Measurements from ENCODE around the gene DDX19B.
"Not testable (repeated sequence)": the region's sequence is repeated elsewhere in the genome, so short reads cannot be mapped to it uniquely, and the experiment has no call there.

The DDX19B gene

DNA sequence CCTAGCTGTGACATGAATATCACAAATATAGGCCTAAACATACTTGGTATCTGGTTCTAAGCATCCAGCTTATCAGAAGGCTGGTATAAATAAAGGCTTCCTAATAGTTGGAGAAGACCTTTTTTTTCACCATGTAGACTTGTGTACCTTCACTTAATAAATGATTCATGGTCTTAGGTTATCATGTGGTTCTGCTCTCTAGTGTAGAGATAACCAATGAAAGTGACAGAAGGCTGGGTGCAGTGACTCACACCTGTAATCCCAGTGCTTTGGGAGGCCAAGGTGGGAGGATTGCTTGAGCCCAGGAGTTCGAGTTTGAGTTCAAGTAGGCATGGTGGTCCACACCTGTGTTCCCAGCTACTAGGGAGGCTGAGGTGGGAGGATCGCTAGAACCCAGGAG lies 50.8 kb downstream of the DDX19B start:
- DNase-seq (ENCODE audit: low read depth) = no peak

DNA sequence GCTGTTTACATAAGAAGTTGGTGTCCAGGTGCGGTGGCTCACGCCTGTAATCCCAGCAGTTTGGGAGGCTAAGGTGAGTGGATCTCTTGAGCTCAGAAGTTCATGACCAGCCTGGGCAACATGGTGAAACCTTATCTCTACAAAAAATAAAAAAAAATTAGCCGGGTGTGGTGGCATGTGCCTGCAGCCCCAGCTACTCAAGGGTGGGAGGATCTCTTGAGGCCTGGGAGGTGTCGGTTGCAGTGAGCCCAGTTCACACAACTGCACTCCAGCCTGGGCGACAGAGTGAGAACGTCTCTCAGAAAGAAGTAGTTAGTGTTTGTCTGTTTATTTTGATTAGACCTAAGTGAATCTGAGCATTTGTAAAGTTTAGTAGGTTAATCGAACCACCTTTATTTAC lies 60.6 kb downstream of the DDX19B start:
- DNase-seq (ENCODE audit: low read depth) = no peak

GRCh38 chr16:70364399-70364798 lies 65.4 kb downstream of the DDX19B start:
- DNase-seq (ENCODE audit: low read depth) = no peak

DNA sequence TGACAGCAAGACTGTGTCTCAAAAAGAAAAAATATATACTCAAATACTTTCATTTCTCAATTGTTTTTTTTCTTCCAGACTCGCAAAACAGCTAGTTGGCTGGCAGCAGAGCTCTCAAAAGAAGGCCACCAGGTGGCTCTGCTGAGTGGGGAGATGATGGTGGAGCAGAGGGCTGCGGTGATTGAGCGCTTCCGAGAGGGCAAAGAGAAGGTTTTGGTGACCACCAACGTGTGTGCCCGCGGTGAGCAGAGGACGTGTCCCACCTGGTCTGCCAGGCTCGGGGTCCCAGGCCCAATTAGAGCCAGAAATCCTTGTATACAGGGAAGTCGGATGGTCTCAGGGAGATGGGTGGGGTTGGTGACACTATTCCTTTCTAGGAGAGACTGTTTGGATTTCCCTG lies 71.2 kb downstream of the DDX19B start:
- not testable (repeated sequence) for DNase-seq (ENCODE audit: low read depth)

DNA sequence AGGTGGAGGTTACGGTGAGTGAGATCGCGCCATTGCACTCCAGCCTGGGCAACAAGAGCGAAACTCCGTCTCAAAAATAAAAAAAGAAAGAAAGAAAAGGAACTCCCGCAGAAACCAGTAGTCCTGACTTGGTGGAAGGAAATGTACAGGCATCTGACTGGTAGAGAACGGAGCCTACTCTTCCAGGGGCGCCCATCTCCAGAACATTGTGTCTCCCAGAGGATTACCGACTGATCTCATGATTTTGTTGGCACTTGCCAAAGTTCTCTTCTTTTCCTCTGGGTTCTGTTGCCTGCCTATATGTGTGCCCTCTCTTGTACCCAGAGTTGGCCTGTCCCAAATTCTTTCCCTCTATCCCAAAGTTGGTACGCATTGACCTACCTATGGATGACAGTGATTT lies 71.9 kb downstream of the DDX19B start:
- DNase-seq (ENCODE audit: low read depth) = no peak

DNA sequence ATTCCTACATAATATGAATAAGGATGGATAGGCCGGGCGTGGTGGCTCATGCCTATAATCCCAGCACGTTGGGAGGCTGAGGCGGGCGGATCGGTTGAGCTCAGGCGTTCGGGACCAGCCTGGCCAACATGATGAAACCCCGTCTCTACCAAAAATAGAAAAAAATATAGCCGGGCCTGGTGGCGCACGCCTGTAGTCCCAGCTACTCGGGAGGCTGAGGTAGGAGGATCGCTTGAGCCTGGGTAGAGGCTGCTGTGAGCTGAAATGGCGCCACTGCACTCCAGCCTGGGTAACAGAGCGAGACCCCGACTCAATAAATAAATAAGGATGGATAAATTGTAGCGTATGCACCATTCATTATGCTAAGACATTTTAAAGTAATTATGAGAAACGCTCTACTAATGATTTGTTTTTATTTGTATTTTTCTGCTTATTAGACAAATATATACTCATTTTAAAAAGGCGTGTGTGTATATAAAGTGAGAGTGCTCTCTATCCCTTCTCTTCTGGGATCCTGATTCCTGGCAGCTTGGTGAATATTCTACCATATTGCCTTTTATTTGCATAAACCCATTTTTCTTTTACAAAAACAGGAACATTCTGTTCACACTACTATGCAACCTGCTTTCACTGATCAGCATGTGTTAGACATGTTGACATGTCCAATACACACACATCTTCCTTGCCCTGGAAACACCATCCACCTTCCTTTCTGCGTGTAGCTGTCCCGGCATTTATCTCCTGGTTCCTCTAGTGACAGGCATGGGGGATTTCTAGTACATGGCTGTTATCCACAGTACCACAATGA lies 74.1 kb downstream of the DDX19B start:
- DNase-seq (ENCODE audit: low read depth) = no peak

- DNase-seq (ENCODE audit: low read depth) = no peak
Observed at GRCh38 chr16:70374213-70374612, 75.2 kb downstream of the DDX19B start.

DNA sequence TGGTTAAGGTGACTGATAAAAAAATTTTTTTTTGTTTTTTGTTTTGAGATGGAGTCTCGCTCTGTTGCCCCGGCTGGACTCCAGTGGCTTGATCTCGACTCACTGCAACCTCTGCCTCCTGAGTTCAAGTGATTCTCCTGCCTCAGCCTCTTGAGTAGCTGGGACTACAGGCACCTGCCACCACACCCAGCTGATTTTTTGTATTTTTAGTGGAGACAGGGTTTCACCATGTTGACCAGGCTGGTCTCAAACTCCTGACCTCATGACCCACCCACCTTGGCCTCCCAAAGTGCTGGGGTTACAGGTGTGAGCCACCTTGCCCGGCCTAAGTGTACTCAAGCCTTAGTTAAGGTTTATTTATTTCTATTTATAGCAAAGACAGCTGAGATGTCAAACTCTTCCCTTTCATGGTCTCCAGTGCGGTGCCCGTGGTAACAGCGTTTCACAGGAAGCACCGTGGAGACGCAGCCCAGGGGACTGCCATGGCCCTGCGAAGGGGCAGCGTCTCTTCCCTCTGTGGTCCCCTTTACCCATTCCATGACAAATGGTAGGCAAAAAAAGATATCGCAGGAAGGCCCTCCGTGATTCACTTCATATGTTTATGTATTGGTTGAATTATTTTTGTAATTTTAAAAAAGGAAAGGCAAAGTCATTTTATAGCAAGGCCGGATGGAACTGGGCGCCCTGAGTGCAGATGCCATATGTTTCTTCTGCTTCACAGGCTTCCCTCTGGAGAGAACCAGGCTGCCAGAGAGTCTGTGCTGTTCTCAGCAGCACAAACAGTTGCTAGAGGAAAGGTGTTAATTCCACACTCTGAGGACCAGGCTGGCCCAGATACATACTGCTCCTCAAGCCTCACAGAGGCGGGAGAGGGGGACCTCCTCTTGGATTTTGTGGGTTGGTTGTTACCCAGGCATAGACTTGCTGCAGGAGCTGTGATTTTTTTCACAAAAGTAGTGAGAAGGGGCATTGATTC lies 76.9 kb downstream of the DDX19B start:
- DNase-seq (ENCODE audit: low read depth) = no peak

GRCh38 chr16:70377782-70378181 lies 78.8 kb downstream of the DDX19B start:
- no peak for DNase-seq (ENCODE audit: low read depth)

- DNase-seq (ENCODE audit: low read depth) = no peak
Observed at GRCh38 chr16:70378869-70379493, 80.0 kb downstream of the DDX19B start.

DNA sequence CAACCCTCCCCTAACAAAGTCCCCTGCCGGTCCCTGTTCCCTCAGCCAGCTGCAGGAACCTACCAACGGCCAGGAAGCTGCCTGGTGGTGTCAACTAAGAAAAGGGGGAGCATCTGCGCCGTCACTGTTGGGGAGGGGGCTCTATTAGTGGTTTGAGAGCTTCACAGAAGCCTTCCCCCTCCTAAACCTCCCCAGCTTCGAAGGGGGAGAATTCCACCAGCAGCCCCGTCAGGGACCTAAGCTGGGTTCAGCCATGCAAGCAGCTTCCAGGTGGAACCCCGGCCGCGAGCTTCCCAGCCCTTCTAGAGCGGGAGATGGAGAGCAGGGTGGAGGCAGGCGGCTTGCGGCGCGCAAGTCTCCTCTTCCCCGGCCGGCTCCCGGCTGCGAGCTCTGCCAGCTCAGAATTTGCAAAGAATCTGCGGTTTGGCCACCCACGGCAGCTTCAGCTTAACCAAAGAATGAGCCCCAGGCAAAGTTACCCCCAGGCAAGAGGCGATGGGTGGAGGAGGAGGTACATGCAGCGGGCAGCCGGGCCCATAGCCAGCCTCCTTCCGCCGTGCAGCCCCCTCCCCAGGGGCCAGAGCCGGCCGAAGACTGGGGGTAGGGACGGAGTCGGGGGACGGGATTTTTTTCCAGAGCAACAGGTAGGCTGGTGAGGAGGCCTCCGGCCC lies 81.4 kb downstream of the DDX19B start:
- DNase-seq (ENCODE audit: low read depth) = peak; percentile 45

- peak; percentile 86 for DNase-seq (ENCODE audit: low read depth)
Observed at GRCh38 chr16:70380919-70381603, 82.1 kb downstream of the DDX19B start.

DNA sequence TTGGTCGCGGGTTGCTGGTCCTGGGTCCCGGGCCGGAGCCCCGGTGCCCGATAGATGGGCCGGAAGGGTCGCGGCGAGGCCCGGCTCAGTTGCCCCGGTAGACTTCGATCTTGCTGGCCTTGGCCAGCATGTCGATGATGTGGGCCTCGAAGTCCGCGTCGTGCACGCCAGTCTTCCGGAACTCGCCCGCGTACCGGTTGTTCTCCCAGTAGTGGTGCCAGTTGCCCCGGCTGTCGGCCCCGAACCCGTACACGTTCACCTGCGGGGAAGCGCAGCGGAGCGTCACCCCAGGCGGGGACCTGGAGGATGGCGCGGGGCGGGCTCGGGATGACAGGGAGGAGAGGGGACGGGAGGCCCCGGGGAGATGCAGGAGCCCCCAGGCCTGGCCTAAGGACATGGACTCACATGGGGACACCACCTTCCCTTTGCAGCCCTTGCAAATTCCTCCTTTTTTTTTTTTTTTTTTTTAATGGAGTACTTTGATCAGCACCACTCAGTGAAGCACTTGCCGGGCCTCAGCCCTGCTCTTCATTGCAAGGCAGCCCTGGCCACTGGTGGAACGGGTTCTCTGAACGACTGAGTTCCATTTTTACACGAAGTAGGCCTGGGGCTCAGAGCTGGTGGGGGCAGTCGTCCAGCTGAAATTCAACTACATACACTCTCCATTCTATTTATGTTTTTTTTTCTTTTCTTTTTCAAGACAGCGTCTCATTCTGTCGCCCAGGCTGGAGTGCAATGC lies 82.8 kb downstream of the DDX19B start:
- DNase-seq (ENCODE audit: low read depth) = no peak

DNA sequence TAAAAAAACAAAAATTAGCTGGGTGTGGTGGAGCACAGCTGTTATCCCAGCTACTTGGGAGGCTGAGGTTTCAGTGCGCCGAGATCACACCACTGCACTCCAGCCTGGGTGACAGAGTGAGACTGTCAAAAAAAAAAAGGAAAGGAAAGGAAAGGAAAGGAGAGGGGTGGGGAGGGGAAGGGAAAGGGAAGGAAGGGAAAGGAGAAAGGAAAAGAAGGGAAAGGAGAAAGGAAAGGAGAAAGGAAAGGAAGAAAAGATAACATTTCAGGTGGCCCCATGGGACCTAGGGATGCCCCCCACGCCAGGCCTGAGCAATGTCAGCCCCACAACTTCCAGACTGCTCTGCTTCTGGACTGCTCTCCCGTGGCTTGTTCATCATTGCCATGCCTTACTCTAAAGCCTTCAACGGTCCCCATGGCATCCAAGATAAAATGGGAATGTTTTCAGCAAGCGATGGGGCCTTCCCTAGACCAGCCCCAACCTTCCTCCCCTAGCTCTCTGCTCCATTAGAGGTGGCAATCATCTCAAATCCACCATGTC lies 84.5 kb downstream of the DDX19B start:
- no peak for DNase-seq (ENCODE audit: low read depth)

All from stimulated activated CD8-positive, alpha-beta memory T cell treated with anti-CD3 and anti-CD28 coated beads, Interleukin-15, amount 100 ng/mL, for 1 hour (primary cell).